AG04449 (cell line): ENCODE results near the gene CPA1.

Source experiments
- CTCF ChIA-PET: fragments of 350-600 bp; formaldehyde crosslinking; extraction: SDS; loops from one replicate; lab custom pipeline; 2021; ENCODE audit warnings: antibody characterized with exemption; lab: Yijun Ruan, JAX
- POLR2A ChIA-PET: fragments of 400-600, 350-600 bp; formaldehyde crosslinking; extraction: SDS; loops from one replicate; lab custom pipeline; 2020; ENCODE audit warnings: antibody characterized with exemption, inconsistent platforms; lab: Yijun Ruan, JAX
- DNase-seq: peaks from one replicate; pipeline ENCODE4 v3.0.0-alpha.2; 2010; ENCODE audit warnings: low read depth, low spot score
- H3K4me3 ChIP-seq: 2 replicates; pipeline ENCODE4 v1.5.1; 2011; ENCODE audit warnings: low read depth, mild to moderate bottlenecking, control low read depth, low read length
- CTCF ChIP-seq: IDR thresholded peaks from one replicate; pipeline ENCODE4 v1.5.1; 2011; ENCODE audit warnings: mild to moderate bottlenecking, moderate library complexity, low read length, control low read depth, inconsistent platforms; ENCODE audit not compliant: insufficient read depth; ENCODE audit errors: missing control alignments

Gene CPA1

GRCh38 chr7:130419658-130420057 lies 39.4 kb downstream of the CPA1 start:
- H3K4me3 ChIP-seq = no peak overlapping the region
- no peak for TF ChIP-seq CTCF
- CTCF ChIA-PET = interaction anchor here (1.4 kb wide), 1 partner anchor 142 kb away, joined by 3 read pairs; no protein-coding TSS in a partner anchor
- POLR2A ChIA-PET = no interaction called here
- no peak for DNase-seq

DNA sequence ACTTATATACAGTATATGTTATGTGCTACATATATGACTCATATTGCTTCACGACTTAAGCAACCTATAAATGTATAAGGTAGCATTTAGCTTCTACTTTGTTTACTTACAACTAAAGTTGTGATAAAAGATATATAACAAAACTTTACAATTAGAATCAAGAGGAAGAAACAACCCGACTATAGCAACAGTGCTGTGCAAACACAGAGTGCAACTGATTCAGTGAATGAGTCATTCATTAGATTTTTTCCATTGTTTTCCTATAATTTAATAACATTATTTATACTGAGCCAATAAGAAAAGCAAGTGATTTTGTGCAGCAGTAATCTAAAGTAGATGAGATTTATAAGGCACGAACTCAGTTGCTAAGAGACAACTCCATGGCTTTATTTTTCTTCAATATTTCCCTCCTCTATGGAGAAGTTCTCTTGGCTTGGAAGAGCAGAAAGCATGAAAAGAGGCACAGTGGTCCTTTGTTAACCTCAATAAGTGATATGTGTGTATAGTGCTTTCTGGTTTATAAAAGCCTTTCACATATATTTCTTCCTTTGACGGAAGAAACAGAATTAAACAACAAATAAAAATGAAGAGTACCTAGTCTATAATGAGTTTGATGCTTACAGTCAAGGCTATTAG lies 40.8 kb downstream of the CPA1 start:
- ChIA-PET CTCF (interaction anchor here (1.4 to 1.8 kb wide), 2 partner anchors 10 to 143 kb away, joined by 3 to 4 read pairs; no protein-coding TSS in a partner anchor), POLR2A (no interaction called here)
- H3K4me3 ChIP-seq = no peak overlapping the region
- no peak for TF ChIP-seq CTCF
- DNase-seq = no peak

DNA sequence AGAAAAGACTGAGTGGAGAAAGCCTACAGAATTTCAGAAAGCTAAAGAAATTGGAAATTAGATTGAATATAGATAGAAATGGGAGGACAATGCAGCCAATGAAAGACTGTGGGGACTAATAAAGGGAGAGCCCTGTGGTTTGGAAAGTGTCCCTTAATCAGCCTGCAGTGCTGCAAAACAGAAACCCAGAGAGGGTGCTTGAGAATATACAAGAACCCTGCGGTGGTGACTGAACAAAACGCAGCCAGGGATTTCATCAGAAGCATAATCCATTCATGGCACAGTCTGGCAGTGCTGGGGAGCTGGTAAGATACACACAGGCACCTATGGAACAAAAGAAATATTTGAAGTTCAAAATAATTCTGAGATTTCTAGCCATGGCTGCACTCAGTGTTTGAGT lies 41.4 kb downstream of the CPA1 start:
- ChIA-PET POLR2A (no interaction called here), CTCF (interaction anchor here (1.0 to 1.8 kb wide), 2 partner anchors 9 to 17 kb away, joined by 3 to 4 read pairs; no protein-coding TSS in a partner anchor)
- no peak for DNase-seq
- TF ChIP-seq CTCF = no peak
- no peak overlapping the region for H3K4me3 ChIP-seq

- no peak overlapping the region for H3K4me3 ChIP-seq
- DNase-seq = no peak
- ChIA-PET CTCF (interaction anchor here (1.6 kb wide), 1 partner anchor 13 kb away, joined by 5 read pairs; no protein-coding TSS in a partner anchor), POLR2A (no interaction called here)
- TF ChIP-seq CTCF = no peak
Observed at GRCh38 chr7:130423501-130424037, 43.3 kb downstream of the CPA1 start.

- no peak for TF ChIP-seq CTCF
- no peak for DNase-seq
- H3K4me3 ChIP-seq = no peak overlapping the region
- POLR2A ChIA-PET = no interaction called here
- CTCF ChIA-PET = no interaction called here
Observed at GRCh38 chr7:130425796-130426195, 45.5 kb downstream of the CPA1 start.

DNA sequence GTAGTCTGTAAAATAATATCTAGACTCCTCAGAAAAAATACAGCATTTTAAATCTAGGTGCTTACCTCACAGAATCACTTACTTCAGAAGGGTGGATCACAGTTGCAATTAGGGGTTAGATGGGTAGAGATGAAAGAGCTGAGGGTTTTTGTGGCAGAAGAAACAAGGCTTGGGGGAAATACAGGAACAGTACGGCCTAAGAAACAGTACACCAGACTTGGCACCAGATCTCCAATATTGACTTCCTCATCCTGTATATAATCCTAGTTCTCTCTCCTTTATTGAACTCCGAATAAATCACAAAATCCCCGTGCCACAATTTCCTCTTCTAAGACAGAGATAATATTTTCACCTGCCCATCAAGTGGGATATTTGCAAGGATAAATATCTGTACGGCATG lies 46.3 kb downstream of the CPA1 start:
- CTCF ChIA-PET = no interaction called here
- TF ChIP-seq CTCF = no peak
- POLR2A ChIA-PET = no interaction called here
- no peak for DNase-seq
- H3K4me3 ChIP-seq = no peak overlapping the region
